Neural cell (in vitro differentiated cells): ENCODE data around the gene CYBRD1. TPM values are rescaled to one million over a fixed set of nuclear protein-coding genes. Genes with fewer than 3 reads are reported as not detected.

Experiments
- H2AFZ ChIP-seq: fragments of 200-600, 300-800 bp; sonication (generic), shearing (Covaris generic); 2 replicates; pipeline ENCODE4 v1.6.0; 2014; ENCODE audit warnings: low read depth, mild to moderate bottlenecking, antibody characterized with exemption, low read length, moderate library complexity
- H3F3A ChIP-seq: fragments of 200-600 bp; shearing (Covaris generic); 2 replicates; pipeline ENCODE4 v1.6.1; 2016; ENCODE audit warnings: mild to moderate bottlenecking, moderate library complexity, mixed read lengths, antibody characterized with exemption, low read length; ENCODE audit not compliant: insufficient read depth, poor library complexity, severe bottlenecking
- H3K27ac ChIP-seq: fragments of 200-600, 300-800 bp; sonication (generic), shearing (Covaris generic); 2 replicates; pipeline ENCODE4 v1.5.1; 2014; ENCODE audit warnings: mild to moderate bottlenecking, low read length, moderate library complexity
- H3K27me3 ChIP-seq: fragments of 300-800, 200-600 bp; sonication (generic), shearing (Covaris generic); 2 replicates; pipeline ENCODE4 v1.6.0; 2014; ENCODE audit warnings: mild to moderate bottlenecking, low read depth, low read length, moderate library complexity; ENCODE audit not compliant: insufficient read depth
- H3K36me3 ChIP-seq: fragments of 300-800, 200-600 bp; sonication (generic), shearing (Covaris generic); 2 replicates; pipeline ENCODE4 v1.5.1; 2014; ENCODE audit warnings: mild to moderate bottlenecking, antibody characterized with exemption, low read length, moderate library complexity; ENCODE audit not compliant: insufficient read depth
- H3K4me2 ChIP-seq: fragments of 300-800, 200-600 bp; sonication (generic), shearing (Covaris generic); 2 replicates; pipeline ENCODE4 v1.6.0; 2014; ENCODE audit warnings: mild to moderate bottlenecking, low read length
- H3K4me3 ChIP-seq: fragments of 300-800, 200-600 bp; sonication (generic), shearing (Covaris generic); 2 replicates; pipeline ENCODE4 v1.5.1; 2014; ENCODE audit warnings: mild to moderate bottlenecking, low read length, moderate library complexity
- H3K79me2 ChIP-seq: fragments of 200-600 bp; shearing (Covaris generic); replicated peaks from 2 replicates; pipeline ENCODE4 v1.6.0; 2014; ENCODE audit warnings: mild to moderate bottlenecking, low read length, moderate library complexity; ENCODE audit not compliant: insufficient read depth
- H3K9ac ChIP-seq: fragments of 300-800, 200-600 bp; sonication (generic), shearing (Covaris generic); 2 replicates; pipeline ENCODE4 v1.6.1; 2016; ENCODE audit warnings: mild to moderate bottlenecking, low read length, mixed read lengths
- H3K9me2 ChIP-seq: fragments of 200-600 bp; shearing (Covaris generic); 2 replicates; pipeline ENCODE4 v1.6.1; 2016; ENCODE audit warnings: mild to moderate bottlenecking, low read length, mixed read lengths; ENCODE audit not compliant: insufficient read depth
- H3K9me3 ChIP-seq: fragments of 200-600, 300-800 bp; sonication (generic), shearing (Covaris generic); 2 replicates; pipeline ENCODE4 v1.6.1; 2016; ENCODE audit warnings: mild to moderate bottlenecking, mixed run types, low read length, moderate library complexity, mixed read lengths
- H4K20me1 ChIP-seq: fragments of 200-600 bp; shearing (Covaris generic); 2 replicates; pipeline ENCODE4 v1.6.1; 2016; ENCODE audit warnings: mild to moderate bottlenecking, mixed run types; ENCODE audit not compliant: insufficient read depth
- CTCF ChIP-seq: fragments of 450-650 bp; IDR thresholded peaks from 2 replicates; pipeline ENCODE4 v1.5.1; 2014; ENCODE audit warnings: antibody characterized with exemption, mild to moderate bottlenecking, moderate library complexity; ENCODE audit not compliant: poor library complexity, severe bottlenecking
- EP300 ChIP-seq: fragments of 450-650 bp; conservative IDR thresholded peaks from 2 replicates; pipeline ENCODE4 v1.6.1; 2014; ENCODE audit warnings: antibody characterized with exemption, mild to moderate bottlenecking, moderate library complexity; ENCODE audit not compliant: poor library complexity, severe bottlenecking
- EZH2 ChIP-seq: fragments of 200-600, 300-800 bp; shearing (Covaris generic), sonication (generic); IDR thresholded peaks from 2 replicates; pipeline ENCODE4 v1.6.1; 2014; ENCODE audit warnings: antibody characterized with exemption, low read length, borderline replicate concordance, mild to moderate bottlenecking; ENCODE audit not compliant: insufficient read depth, poor library complexity, severe bottlenecking
- MXI1 ChIP-seq: fragments of 450-650 bp; conservative IDR thresholded peaks from 2 replicates; pipeline ENCODE4 v1.6.1; 2014; ENCODE audit warnings: antibody characterized with exemption, mild to moderate bottlenecking; ENCODE audit not compliant: poor library complexity, severe bottlenecking
- POLR2AphosphoS5 ChIP-seq: IDR thresholded peaks from 2 replicates; pipeline ENCODE4 v1.6.1; 2012
- RAD21 ChIP-seq: fragments of 450-650 bp; conservative IDR thresholded peaks from 2 replicates; pipeline ENCODE4 v1.6.1; 2014; ENCODE audit warnings: antibody characterized with exemption, mild to moderate bottlenecking, moderate library complexity
- SMC3 ChIP-seq: fragments of 450-650 bp; conservative IDR thresholded peaks from 2 replicates; pipeline ENCODE4 v1.6.1; 2014; ENCODE audit warnings: antibody characterized with exemption, mild to moderate bottlenecking, moderate library complexity; ENCODE audit not compliant: poor library complexity
- TAF1 ChIP-seq: IDR thresholded peaks from 2 replicates; pipeline ENCODE4 v1.6.1; 2012; ENCODE audit warnings: low read depth
- polyA plus RNA-seq: library from polyadenylated mRNA; depleted of rRNA; stranded (reverse); fragments of >200 nt; gene quantifications from 2 replicates; pipeline ENCODE4 v1.2.3, GENCODE V29; 2014
- TF ChIP-seq, protein P1 (sequence below): IDR thresholded peaks from 2 replicates; pipeline ENCODE4 v1.6.1; 2012; ENCODE audit warnings: borderline replicate concordance

CYBRD1 gene
- polyA plus RNA-seq, 1 donor from 2014 or later: 0.10 TPM

- no peak for TF ChIP-seq EZH2
- TF ChIP-seq SMC3: no peak
- TF ChIP-seq TAF1: no peak
- TF ChIP-seq, protein P1, sequence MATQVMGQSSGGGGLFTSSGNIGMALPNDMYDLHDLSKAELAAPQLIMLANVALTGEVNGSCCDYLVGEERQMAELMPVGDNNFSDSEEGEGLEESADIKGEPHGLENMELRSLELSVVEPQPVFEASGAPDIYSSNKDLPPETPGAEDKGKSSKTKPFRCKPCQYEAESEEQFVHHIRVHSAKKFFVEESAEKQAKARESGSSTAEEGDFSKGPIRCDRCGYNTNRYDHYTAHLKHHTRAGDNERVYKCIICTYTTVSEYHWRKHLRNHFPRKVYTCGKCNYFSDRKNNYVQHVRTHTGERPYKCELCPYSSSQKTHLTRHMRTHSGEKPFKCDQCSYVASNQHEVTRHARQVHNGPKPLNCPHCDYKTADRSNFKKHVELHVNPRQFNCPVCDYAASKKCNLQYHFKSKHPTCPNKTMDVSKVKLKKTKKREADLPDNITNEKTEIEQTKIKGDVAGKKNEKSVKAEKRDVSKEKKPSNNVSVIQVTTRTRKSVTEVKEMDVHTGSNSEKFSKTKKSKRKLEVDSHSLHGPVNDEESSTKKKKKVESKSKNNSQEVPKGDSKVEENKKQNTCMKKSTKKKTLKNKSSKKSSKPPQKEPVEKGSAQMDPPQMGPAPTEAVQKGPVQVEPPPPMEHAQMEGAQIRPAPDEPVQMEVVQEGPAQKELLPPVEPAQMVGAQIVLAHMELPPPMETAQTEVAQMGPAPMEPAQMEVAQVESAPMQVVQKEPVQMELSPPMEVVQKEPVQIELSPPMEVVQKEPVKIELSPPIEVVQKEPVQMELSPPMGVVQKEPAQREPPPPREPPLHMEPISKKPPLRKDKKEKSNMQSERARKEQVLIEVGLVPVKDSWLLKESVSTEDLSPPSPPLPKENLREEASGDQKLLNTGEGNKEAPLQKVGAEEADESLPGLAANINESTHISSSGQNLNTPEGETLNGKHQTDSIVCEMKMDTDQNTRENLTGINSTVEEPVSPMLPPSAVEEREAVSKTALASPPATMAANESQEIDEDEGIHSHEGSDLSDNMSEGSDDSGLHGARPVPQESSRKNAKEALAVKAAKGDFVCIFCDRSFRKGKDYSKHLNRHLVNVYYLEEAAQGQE: no peak
- TF ChIP-seq POLR2AphosphoS5: no peak
- TF ChIP-seq RAD21: no peak
- TF ChIP-seq MXI1: no peak
- TF ChIP-seq EP300: no peak
- no peak for TF ChIP-seq CTCF
- Histone ChIP-seq H4K20me1 (no peaks in the 10 kb centered on the region), H3K4me3 (no peak overlapping the region), H3K27ac (no peak overlapping the region), H3F3A (no peaks in the 10 kb centered on the region), H3K9ac (no peak overlapping the region), H3K27me3 (no peaks in the 10 kb centered on the region), H2AFZ (no peak overlapping the region), H3K36me3 (no peaks in the 10 kb centered on the region), H3K9me3 (no peaks in the 10 kb centered on the region), H3K4me2 (no peak overlapping the region), H3K9me2 (no peaks in the 10 kb centered on the region), H3K79me2 (no peaks in the 10 kb centered on the region)
Measured at GRCh38 chr2:171575606-171576005, 53.3 kb downstream of the CYBRD1 start.

GRCh38 chr2:171578127-171578803 is 56.0 kb downstream of the CYBRD1 start:
- Histone ChIP-seq H3K79me2 (no peaks in the 10 kb centered on the region), H3K4me3 (no peak overlapping the region), H3K36me3 (no peaks in the 10 kb centered on the region), H3F3A (no peaks in the 10 kb centered on the region), H3K4me2 (no peak overlapping the region), H3K9ac (no peak overlapping the region), H4K20me1 (no peaks in the 10 kb centered on the region), H3K9me2 (no peaks in the 10 kb centered on the region), H3K27ac (no peak overlapping the region), H3K27me3 (no peaks in the 10 kb centered on the region), H3K9me3 (no peaks in the 10 kb centered on the region), H2AFZ (no peak overlapping the region)
- TF ChIP-seq EZH2 (no peak), RAD21 (no peak), POLR2AphosphoS5 (no peak), EP300 (no peak), MXI1 (no peak), CTCF (no peak), TAF1 (no peak), SMC3 (no peak)
- TF ChIP-seq, protein P1: no peak
